Erythroblast (primary cell): ENCODE data around the gene KCNMA1.

Experiments used
- GATA1 ChIP-seq: IDR thresholded peaks from 2 replicates; pipeline ENCODE4 v1.6.1; 2011; ENCODE audit warnings: low read depth, mild to moderate bottlenecking, control low read depth, low read length, moderate library complexity
- POLR2A ChIP-seq: IDR thresholded peaks from 2 replicates; pipeline ENCODE4 v1.6.1; 2011; ENCODE audit warnings: mild to moderate bottlenecking, low read length

DNA sequence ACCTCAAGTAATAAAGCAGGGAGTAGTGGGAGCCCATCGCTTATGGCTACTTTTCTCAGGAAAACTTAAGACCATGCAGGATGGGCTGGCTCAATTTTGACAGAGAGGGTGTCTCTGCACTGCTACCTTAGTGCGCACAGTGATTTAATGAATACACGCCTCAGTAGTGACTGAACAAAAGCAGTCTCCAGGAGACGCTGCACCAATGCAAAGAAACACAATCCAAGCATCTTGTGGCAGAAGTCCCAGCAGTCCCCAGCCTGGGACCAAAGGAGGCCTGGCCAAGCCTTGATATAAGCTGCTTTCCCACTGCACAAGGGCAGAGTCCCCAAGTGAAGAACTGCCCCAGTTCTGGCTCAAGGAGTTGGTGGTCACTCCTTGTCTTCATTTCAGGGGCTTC is 368.9 kb downstream of the KCNMA1 start:
- TF ChIP-seq POLR2A (no peak), GATA1 (no peak)
